A673 (cell line): ENCODE data around the gene TTC33.

Source experiments
- EZH2 ChIP-seq: fragments of 200-600 bp; sonication (generic); IDR thresholded peaks from 2 replicates; pipeline ENCODE4 v1.6.1; 2017; ENCODE audit warnings: borderline replicate concordance, low read depth, mild to moderate bottlenecking, mixed read lengths, antibody characterized with exemption, low read length; ENCODE audit not compliant: poor library complexity, severe bottlenecking
- TF ChIP-seq, protein P1 (sequence below): fragments of 300-800, 200-600 bp; sonication (generic); conservative IDR thresholded peaks from 2 replicates; pipeline ENCODE4 v1.5.1; 2017; ENCODE audit warnings: low read depth, mild to moderate bottlenecking, antibody characterized with exemption, low read length, moderate library complexity, mixed read lengths

GRCh38 chr5:40634593-40634992 is 121.2 kb downstream of the TTC33 start:
- TF ChIP-seq, protein P1, sequence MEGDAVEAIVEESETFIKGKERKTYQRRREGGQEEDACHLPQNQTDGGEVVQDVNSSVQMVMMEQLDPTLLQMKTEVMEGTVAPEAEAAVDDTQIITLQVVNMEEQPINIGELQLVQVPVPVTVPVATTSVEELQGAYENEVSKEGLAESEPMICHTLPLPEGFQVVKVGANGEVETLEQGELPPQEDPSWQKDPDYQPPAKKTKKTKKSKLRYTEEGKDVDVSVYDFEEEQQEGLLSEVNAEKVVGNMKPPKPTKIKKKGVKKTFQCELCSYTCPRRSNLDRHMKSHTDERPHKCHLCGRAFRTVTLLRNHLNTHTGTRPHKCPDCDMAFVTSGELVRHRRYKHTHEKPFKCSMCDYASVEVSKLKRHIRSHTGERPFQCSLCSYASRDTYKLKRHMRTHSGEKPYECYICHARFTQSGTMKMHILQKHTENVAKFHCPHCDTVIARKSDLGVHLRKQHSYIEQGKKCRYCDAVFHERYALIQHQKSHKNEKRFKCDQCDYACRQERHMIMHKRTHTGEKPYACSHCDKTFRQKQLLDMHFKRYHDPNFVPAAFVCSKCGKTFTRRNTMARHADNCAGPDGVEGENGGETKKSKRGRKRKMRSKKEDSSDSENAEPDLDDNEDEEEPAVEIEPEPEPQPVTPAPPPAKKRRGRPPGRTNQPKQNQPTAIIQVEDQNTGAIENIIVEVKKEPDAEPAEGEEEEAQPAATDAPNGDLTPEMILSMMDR: no peak
- no peak for TF ChIP-seq EZH2
